Activated T-helper 2 cell treated with anti-CD3 and anti-CD28 coated beads, Interferon-gamma antibody, Interleukin-2, Interleukin-4, amounts not matched to agents 10 μg/mL and 5 μg/mL and 100 μg/mL, durations not matched to agents 14 hours and 24 hours and 36 hours (primary cell): ENCODE data around the gene SNRNP48. TPM values are rescaled to one million over a fixed set of nuclear protein-coding genes. Genes with fewer than 3 reads are reported as not detected.

Source experiments
- DNase-seq: peaks from one replicate; pipeline ENCODE4 v3.0.0; 2021; ENCODE audit warnings: low spot score
- H3K27ac Mint-ChIP-seq: one replicate; pipeline ENCODE4 v1.8.0; 2021; ENCODE audit warnings: mixed read lengths
- H3K27me3 Mint-ChIP-seq: one replicate; pipeline ENCODE4 v1.8.0; 2021; ENCODE audit warnings: low read depth, mixed read lengths
- H3K36me3 Mint-ChIP-seq: one replicate; pipeline ENCODE4 v1.8.0; 2021; ENCODE audit warnings: low read depth, mixed read lengths
- H3K4me1 Mint-ChIP-seq: one replicate; pipeline ENCODE4 v1.8.0; 2021; ENCODE audit warnings: low read depth, mixed read lengths
- H3K4me3 Mint-ChIP-seq: one replicate; pipeline ENCODE4 v1.8.0; 2021; ENCODE audit warnings: low read depth, mild to moderate bottlenecking, moderate library complexity, mixed read lengths
- H3K9me3 Mint-ChIP-seq: one replicate; pipeline ENCODE4 v1.8.0; 2021; ENCODE audit warnings: mixed read lengths
- intact Hi-C: fragments of 100-400 bp; cut with micrococcal nuclease; formaldehyde crosslinking; loops from one replicate; pipeline ENCODE4 v1.15.1; 2023
- total RNA-seq: library from RNA; stranded (reverse); gene quantifications from 2 replicates; pipeline ENCODE4 v1.2.3, GENCODE V29; 2022

Gene SNRNP48
- total RNA-seq, 1 donor from 2014 or later: 16.8 TPM

DNA sequence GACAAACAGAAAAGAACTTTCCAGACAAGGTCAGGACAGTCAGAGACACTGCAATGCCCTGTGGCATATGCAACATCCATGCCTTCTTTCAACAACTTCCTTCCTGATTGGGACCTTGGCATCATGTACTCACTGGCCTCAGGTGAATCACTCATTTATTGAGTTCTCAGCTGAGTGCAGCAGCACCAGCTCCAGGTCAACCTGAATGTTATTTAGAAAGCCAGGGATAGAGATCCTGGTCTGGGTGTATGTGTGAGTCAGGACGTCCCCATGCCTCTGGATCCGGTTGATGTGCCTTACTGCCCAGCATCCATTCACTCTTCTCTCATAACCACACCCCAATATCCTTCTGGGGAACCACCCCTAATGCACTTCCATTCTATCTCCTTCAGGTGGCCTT is 54.4 kb downstream of the SNRNP48 start:
- DNase-seq: no peak
- H3K36me3 Mint-ChIP-seq: no peaks in the 10 kb centered on the region
- no peak overlapping the region for H3K27ac Mint-ChIP-seq
- no peaks in the 10 kb centered on the region for H3K9me3 Mint-ChIP-seq
- peaks cover 20% of the 10 kb centered on the region for H3K4me1 Mint-ChIP-seq
- no peak overlapping the region for H3K4me3 Mint-ChIP-seq
- intact Hi-C loops: no loop called here
- peaks cover 7% of the 10 kb centered on the region for H3K27me3 Mint-ChIP-seq

DNA sequence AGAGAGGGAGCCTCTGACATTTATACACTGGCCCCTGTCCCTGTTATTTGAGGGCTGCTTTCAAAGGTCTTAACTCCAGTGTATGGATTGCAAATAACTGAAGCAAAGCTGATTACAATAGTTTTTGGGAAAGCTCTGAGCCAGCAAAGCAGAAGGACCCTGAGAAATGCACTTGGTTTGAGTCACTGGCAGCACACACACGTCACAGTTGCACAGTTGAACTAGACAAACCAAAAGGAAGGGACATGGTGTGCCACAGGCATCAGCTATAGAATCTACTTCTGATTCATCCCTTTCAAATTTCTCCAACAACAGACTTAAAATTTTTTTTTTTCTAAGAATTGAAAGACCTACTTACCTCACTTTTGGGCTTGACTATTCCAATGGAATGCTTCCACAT is 56.4 kb downstream of the SNRNP48 start:
- Mint-ChIP-seq H3K27me3 (peaks cover 12% of the 10 kb centered on the region), H3K4me3 (no peak overlapping the region), H3K36me3 (no peaks in the 10 kb centered on the region), H3K9me3 (no peaks in the 10 kb centered on the region), H3K4me1 (peaks cover 20% of the 10 kb centered on the region), H3K27ac (no peak overlapping the region)
- DNase-seq: no peak
- intact Hi-C loops: no loop called here

DNA sequence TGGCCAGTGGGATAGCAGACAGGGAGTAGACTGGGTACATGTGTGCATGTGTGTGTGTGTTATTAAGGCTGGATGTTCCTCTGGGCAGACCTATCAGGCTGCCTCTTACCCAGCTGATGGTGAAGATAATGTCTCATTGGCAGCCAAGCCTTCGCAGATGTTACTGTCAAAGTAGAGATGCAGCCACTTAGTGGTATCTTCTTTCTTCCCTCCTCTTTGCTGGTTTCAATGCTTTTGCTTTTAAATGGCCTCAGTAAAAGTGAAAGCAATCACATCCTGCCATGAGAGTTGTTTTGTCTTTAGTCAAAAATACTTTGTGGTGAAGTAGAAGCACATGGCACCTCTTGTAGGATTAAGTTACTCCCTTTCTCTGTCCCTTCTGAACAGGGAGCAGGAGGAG is 57.5 kb downstream of the SNRNP48 start:
- Mint-ChIP-seq H3K27me3 (peaks cover 12% of the 10 kb centered on the region), H3K4me1 (peaks cover 20% of the 10 kb centered on the region), H3K27ac (peak overlapping the region; percentile 35), H3K36me3 (no peaks in the 10 kb centered on the region), H3K9me3 (no peaks in the 10 kb centered on the region), H3K4me3 (no peak overlapping the region)
- DNase-seq: no peak
- intact Hi-C loops: no loop called here

DNA sequence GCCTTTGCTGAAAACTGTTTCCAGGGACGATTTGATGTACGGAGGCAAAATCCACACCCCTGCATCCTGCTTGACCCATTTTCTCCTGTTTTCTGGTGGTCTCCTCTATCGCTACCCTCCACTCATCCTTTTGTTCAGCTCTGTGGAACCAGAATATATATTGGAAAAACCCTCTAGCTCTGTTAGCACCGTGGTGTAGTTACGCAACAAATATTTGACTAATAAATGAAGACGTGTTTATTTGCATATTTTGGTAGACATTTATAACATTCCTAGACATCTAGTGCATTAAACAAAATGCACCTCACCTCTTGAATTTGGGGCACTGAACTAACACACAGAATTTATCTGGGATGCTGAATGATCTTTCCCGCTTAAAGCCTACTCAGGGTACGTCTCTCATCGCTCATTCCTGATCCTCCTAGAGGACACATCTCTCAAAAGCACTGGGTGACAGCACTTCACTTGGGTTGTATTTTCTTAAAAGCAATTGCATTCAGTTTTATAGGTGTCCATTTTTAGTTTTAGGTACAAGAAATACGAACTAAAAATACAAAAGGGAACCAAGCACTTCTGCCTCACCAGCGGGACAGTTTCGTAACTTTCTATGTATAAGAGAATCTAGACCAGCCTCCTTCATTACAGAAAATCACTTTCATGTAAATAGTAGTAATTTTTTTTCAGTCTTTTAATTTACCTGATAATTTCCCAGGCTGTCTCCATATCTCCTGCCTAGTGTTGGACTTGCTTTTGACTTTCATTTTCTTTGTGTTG is 59.2 kb downstream of the SNRNP48 start:
- H3K27ac Mint-ChIP-seq: no peak overlapping the region

DNA sequence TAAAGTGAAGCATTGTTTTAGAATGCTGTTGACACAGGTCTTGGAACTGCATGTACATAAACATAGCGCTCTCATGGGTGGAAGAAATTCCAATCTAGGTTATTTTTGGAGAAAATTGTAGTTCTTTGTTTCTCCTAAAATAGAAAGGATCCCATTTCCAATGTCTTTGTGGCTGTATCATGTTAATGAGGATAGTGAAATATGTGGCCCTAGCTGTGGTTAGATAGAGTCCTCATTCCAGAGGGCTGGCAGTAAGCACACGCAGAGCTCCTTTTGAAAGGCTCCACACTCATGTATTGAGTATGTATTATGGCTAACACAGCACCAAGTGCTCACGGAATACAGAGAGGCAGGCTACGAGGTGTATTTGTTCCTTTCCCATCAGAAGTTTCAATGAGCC is 60.9 kb downstream of the SNRNP48 start:
- peaks cover 18% of the 10 kb centered on the region for H3K4me1 Mint-ChIP-seq
- H3K27ac Mint-ChIP-seq: no peak overlapping the region
- H3K4me3 Mint-ChIP-seq: no peak overlapping the region
- H3K36me3 Mint-ChIP-seq: no peaks in the 10 kb centered on the region
- peaks cover 15% of the 10 kb centered on the region for H3K27me3 Mint-ChIP-seq
- no peaks in the 10 kb centered on the region for H3K9me3 Mint-ChIP-seq
- DNase-seq: no peak
- intact Hi-C loops: no loop called here

More for the DNA sequence above, 59.2 kb downstream of the SNRNP48 start:
- intact Hi-C loops: no loop called here
- Mint-ChIP-seq H3K4me1 (peaks cover 20% of the 10 kb centered on the region), H3K27me3 (peaks cover 15% of the 10 kb centered on the region), H3K4me3 (no peak overlapping the region), H3K9me3 (no peaks in the 10 kb centered on the region), H3K36me3 (no peaks in the 10 kb centered on the region)
- DNase-seq: no peak

DNA sequence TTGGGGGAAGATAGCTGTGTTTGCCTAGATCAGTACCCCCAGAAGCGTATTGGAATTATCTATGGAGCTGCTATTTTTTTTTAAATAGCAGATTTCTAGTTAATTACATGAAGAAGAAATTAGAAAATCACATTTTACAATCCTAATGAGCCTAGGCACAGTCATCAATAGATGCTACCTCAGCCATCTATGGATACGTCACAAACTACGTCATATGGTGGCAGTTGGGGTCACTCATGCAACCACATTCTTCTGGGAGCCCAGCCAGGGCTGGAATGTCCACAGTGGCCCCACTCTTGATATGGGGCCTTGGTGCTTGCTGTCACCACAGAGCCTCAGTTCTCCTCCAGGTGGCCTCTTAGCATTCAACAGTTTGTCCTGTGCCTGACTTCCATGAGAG is 63.0 kb downstream of the SNRNP48 start:
- H3K36me3 Mint-ChIP-seq: no peaks in the 10 kb centered on the region
- H3K9me3 Mint-ChIP-seq: no peaks in the 10 kb centered on the region
- no peak overlapping the region for H3K4me3 Mint-ChIP-seq
- DNase-seq: no peak
- intact Hi-C loops: no loop called here
- no peak overlapping the region for H3K27ac Mint-ChIP-seq
- H3K27me3 Mint-ChIP-seq: peaks cover 19% of the 10 kb centered on the region
- H3K4me1 Mint-ChIP-seq: peaks cover under 1% of the 10 kb centered on the region

DNA sequence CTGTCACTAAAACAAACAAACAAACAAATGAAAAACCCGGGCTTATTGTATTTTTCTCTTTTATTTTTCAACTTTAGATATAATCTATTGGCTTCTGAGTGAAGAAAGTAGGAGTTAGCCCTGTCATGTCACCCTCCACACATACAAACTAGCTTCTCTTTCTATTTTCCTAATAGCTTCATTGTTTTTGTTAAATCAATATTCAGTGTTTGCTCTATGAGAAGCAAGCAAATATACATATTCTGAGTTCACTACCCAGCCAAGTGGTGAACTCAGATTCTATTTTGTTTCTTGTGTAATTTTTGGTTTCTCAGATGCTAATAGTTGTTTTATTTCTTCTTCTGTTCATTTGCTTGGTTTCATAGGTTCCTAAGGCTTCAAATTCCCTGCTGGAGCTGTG is 66.4 kb downstream of the SNRNP48 start:
- peaks cover 8% of the 10 kb centered on the region for H3K27me3 Mint-ChIP-seq
- H3K36me3 Mint-ChIP-seq: no peaks in the 10 kb centered on the region
- no peaks in the 10 kb centered on the region for H3K9me3 Mint-ChIP-seq
- DNase-seq: no peak
- no peaks in the 10 kb centered on the region for H3K4me1 Mint-ChIP-seq
- intact Hi-C loops: no loop called here
- H3K4me3 Mint-ChIP-seq: no peak overlapping the region
- no peak overlapping the region for H3K27ac Mint-ChIP-seq

DNA sequence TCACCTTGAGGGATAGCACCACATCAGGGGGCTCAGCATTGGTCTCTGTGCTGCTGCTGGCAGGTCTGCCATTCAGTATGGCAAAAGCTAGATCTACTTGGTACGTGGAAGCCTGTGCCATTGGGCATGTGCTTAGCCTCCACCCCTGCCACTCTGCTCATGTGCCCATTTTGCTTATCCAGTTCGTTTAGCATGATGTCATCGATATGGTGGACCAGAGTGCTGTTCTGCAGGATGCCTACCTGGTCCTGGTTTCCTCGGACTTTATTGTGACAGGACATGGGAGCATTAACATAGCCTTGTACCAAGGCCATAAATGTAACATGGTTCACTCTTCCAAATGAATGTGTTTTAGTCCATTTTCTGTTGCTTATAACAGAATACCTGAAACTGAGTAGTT is 68.5 kb downstream of the SNRNP48 start:
- Mint-ChIP-seq H3K9me3 (no peaks in the 10 kb centered on the region), H3K36me3 (no peaks in the 10 kb centered on the region), H3K4me3 (no peak overlapping the region), H3K27ac (no peak overlapping the region), H3K4me1 (no peaks in the 10 kb centered on the region), H3K27me3 (peaks cover 12% of the 10 kb centered on the region)
- intact Hi-C loops: no loop called here
- no peak for DNase-seq

DNA sequence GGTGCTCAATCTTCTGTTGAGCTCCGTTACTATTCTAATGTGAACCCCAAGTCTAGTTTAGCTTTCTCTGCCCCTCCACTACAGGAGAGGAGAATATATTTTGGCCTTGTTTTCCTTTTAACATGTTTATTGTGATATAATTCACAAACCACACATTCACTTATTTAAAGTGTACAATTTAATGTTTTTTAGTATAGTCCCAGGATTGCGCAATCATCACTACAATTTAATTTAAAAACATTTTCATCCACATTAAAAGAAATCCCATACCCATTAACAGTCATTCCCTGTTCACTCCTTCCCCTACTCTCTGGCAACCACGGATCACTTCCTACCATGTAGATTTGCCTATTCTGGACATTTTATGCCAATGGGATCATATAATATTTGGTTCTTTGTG is 71.4 kb downstream of the SNRNP48 start:
- Mint-ChIP-seq H3K4me3 (no peak overlapping the region), H3K27me3 (peaks cover 14% of the 10 kb centered on the region), H3K36me3 (no peaks in the 10 kb centered on the region), H3K27ac (no peak overlapping the region), H3K9me3 (no peaks in the 10 kb centered on the region), H3K4me1 (no peaks in the 10 kb centered on the region)
- intact Hi-C loops: no loop called here
- DNase-seq: no peak

Other genes with a start within 250 kb of the SNRNP48 start
- 0.16 TPM in 2 replicates for gene CAGE1, start 200.5 kb upstream of the SNRNP48 start, total RNA-seq
- gene RIOK1, start 200.4 kb upstream of the SNRNP48 start, total RNA-seq: 44.4 and 53.3 TPM in 2 replicates
- 0.02 TPM in 2 replicates for gene DSP, start 48.5 kb upstream of the SNRNP48 start, total RNA-seq
- gene BMP6, start 135.9 kb downstream of the SNRNP48 start, total RNA-seq: 0.78 and 1.1 TPM in 2 replicates